Stimulated activated CD4-positive, alpha-beta T cell treated with anti-CD3 and anti-CD28 coated beads, Interleukin-12 subunit alpha, Interleukin-12 subunit beta, amount 100 ng/mL, for 48 hours (primary cell): ENCODE results near the gene NLGN1.

Source experiments
- DNase-seq, 3 donors: peaks; one replicate each; pipeline ENCODE4 v3.0.0-alpha.2; 2020; ENCODE audit warnings: low read depth in 2 of 3, low spot score in 1 of 3

Gene NLGN1

GRCh38 chr3:173708191-173708590, 310.6 kb downstream of the NLGN1 start:
- DNase-seq: no peak

DNA sequence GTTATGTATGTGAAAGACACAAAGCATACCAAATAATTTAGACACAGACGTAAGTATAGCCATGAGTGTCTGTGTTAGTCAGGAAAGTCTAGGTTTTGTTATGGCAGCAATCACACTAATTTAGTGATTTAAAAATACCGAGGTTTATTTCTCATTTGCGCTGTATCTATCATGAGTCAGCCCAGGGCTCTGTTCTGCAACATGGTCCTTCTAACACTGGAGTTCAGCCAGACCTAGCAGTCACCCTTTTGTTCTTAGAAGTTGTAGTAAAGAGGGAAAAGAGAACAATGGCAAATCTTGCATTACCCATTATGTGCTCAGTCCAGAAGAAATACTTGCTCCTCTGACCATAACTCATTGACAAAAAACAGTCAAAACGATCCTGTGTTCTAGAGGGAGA, 311.5 kb downstream of the NLGN1 start:
- DNase-seq: no peak

GRCh38 chr3:173711619-173712018, 314.1 kb downstream of the NLGN1 start:
- DNase-seq: no peak

DNA sequence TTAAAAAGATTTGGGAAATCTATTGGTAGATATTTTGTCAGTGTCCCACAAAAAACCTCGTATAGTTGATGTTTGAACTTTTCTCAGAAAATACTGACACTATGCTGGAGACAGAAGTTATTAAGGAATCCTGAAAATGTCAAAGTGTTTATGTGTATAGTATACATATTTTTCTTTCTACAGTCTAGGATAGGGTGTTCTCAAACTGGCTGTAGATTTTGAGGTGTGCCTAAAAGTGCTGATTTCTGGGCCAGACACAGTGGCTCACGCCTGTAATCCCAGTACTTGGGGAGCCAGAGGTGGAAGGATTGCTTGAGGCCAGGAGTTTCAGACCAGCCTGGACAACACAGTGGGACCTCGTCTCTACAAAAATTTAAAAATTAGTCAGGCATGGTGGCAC, 322.0 kb downstream of the NLGN1 start:
- no peak for DNase-seq

DNA sequence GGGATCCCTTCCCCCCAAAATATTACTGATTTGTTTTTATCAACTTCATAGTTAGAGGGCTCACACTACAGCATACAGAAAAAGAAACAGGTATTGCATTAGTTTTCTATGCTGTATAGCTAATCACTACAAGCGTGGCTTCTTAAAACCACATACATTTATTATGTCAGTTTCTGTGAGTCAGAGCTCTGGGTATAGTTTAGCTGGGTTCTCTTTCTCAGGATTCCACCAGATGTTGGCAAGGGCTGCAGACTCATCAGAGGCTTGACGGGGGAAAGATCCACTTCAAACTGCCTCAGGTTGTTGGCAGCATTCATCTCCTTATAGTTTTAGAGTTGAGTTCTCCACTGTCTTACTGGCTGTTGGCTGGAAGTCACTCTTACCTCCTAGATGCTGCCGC, 328.0 kb downstream of the NLGN1 start:
- DNase-seq: no peak

- DNase-seq: no peak
Measured at GRCh38 chr3:173730391-173730790, 332.8 kb downstream of the NLGN1 start.

GRCh38 chr3:173732237-173732636, 334.7 kb downstream of the NLGN1 start:
- no peak for DNase-seq

DNA sequence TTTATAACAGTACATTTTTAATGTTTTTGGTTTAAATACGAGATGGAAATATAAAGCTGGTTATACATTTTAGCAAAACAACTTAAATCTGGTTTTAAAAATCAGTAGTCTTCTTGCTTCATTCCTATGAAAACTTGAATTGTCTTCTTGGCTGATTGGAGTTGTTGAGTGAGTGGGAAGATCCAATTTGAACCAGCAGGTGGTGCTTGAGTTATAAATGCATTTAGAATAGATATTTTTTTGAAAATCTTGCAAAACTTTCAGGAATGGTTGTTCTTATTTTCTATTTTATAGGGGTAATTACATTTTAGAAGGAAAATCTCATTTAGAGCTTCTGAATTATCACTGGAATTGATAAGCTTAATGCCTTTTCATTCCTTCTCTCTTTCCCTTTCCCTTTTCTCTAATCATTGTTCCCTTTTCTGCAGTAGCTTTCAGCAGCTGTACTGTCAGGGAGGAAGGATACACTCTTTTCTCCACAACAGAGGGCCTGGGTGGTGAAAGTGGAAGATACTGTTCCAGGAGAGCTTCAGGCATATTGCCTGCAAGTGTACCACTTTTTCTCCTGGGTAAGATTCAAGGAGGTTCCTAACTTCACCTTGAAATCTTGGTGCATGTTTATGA, 335.6 kb downstream of the NLGN1 start:
- no peak for DNase-seq

GRCh38 chr3:173734473-173734872, 336.9 kb downstream of the NLGN1 start:
- no peak for DNase-seq

DNA sequence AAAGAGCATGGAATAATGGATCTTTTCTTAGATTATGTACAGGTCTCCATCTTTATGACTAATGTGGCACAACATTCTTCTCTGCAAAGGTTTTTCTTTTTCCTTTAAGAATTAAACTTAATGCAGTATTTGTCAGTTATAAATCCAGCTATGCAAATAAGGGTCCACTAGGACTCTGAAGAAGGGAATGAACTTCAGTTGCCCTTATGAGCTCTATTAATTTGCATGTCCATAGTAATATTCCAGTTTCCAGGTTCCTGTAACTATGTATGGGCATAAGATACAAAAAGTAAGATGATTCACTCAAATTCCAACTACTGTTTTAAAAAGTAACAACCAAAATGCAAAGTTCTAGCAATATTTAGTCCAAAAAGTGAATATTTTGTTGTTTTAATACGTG, 337.4 kb downstream of the NLGN1 start:
- no peak for DNase-seq

GRCh38 chr3:173735841-173736240, 338.3 kb downstream of the NLGN1 start:
- no peak for DNase-seq

GRCh38 chr3:173737167-173737808, 339.7 kb downstream of the NLGN1 start:
- DNase-seq: no peak

GRCh38 chr3:173739726-173740125, 342.2 kb downstream of the NLGN1 start:
- DNase-seq: no peak

GRCh38 chr3:173742491-173742890, 344.9 kb downstream of the NLGN1 start:
- DNase-seq: no peak

DNA sequence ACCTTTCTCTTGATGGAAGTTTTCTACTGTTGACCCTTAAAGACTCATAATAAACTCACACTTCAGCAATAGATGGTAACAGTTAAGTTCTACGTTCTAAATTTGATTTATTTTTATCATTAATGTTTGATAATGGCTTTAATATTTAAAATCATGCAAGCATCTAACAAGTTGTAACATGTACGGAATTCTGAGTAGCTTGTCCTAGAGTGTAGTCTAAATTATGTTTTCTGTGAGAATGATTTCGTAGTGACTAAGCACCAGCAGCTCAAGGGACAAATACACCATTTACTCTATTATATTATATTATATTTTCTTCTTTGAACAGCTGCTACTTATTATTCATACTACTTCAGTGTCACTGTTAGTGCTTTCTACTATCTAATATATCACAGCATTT, 345.6 kb downstream of the NLGN1 start:
- DNase-seq: no peak

- DNase-seq: no peak
Measured at GRCh38 chr3:173743516-173743915, 346.0 kb downstream of the NLGN1 start.

- no peak for DNase-seq
Measured at GRCh38 chr3:173744479-173744878, 346.9 kb downstream of the NLGN1 start.

DNA sequence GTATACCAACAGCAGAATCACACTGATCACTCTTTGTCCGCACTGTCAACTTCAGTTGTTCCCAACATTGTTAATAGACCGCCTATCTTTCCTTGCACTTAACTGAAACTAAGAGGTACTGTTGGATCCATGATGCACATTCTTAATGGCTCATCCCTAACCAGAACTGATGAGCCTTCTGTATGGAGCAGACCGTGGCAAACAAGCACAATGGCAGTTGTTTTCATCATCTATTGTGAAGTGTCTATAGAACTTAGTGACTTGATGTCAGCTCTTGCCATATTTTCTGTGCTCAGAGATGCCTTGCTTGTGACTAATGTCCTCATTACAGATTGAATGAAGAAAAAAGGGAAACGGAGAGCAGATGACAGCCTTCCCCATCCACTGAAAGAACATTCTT, 347.4 kb downstream of the NLGN1 start:
- no peak for DNase-seq

GRCh38 chr3:173745952-173746682, 348.6 kb downstream of the NLGN1 start:
- no peak for DNase-seq

DNA sequence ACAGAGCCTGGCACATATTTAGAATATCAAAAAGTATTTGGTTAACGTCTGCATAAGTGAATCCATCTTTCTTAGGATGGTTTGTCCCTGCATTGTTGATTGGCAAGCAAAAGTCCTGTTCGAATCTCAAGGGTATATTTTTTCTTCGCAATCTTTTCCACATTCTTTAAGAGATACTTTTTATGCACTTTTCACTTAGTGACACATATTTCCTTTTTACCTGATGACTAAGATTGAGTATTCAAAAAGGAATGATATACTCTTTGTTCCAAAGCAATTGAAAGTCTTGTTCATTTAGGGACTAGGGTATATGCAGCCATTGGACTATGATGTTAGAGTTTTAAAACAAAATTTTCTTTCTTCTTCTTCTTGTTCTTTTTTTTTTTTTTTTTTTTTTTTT, 349.9 kb downstream of the NLGN1 start:
- no peak for DNase-seq

DNA sequence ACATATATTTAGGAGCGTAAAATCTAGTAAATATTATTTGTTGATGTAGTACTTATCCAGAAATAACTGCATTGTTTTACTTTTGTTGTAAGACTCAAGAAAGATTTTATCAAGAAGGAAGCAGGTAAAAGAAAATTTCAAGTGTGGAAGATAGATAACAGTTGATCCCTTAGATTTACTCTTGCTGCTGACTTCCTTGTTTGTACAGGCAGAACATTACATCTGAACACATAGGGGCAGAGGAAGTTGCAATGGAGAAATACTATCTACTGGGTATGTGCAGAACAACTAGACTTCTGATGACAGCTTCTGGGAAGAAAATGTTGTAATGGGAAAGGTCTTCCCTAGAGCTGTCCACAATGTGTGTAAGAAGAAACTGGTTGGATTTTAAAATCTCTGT, 350.6 kb downstream of the NLGN1 start:
- DNase-seq: no peak

DNA sequence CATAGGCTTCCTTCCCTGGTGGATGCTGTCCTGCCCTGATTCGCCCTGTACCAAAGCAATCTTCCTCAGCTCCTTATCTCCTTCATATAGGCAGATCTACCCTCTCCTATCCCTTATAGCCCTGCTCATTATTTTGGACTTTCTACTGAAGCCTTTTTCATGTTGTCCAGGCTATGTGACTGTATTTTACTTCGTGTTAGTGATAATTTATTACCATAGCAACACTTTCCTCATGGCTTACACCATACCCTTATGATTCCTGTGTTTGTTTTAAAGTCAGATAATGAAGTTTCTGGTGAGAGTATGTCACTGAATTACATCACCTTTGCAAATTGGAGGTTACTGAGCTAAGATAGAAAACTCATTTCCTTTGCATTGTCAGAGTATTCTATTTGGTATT, 352.6 kb downstream of the NLGN1 start:
- DNase-seq: no peak

GRCh38 chr3:173750591-173750990, 353.0 kb downstream of the NLGN1 start:
- DNase-seq: no peak
